HG03378 (cell line): ENCODE data around the gene DUOXA2.
"Not testable (repeated sequence)": the region's sequence is repeated elsewhere in the genome, so short reads cannot be mapped to it uniquely, and the experiment has no call there.

ENCODE experiments used
- ATAC-seq: cut with Tn5 transposase; IDR thresholded peaks from one replicate; pipeline ENCODE4 v1.9.1; 2021; ENCODE audit warnings: mild to moderate bottlenecking, moderate library complexity; ENCODE audit not compliant: unreplicated experiment

Gene DUOXA2

DNA sequence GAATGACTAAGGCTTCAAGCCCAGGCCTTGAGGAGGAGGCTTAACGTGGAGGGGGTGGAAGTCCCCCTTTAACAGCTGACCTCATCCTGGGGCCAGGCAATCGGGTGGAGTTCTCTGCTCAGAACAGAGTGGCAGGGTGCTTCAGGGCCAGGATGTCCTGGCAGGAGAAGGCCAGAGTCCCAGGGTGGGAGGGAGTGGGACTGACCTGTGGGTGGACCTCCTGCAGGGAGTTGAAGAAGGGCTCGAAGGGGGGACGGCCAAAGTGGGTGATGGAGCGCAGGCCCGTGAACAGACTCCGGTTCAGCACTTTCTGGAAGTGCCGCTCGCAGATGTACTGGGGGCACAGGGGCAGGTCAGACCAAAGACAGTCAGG is 19.8 kb upstream of the DUOXA2 start:
- ATAC-seq = no peak

DNA sequence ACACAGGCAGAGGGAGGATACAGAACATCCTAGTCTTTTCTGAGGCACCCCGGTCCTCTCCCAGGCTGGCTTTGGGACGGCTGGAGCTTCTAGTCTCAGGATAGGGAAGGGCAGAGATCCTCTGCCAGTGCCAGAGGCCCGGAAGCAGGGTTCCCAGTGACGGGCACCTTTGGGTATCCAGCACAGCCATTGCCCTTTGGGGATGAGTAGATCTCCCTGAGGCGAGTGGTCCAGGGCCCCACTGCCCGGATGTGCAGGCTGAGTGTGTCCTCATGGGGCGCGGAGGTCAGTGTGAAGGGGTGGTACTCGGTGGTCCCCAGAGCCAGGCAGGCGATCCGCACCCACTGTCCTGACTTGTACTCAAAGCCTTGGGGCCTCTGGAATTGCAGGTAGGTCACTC is 18.5 kb upstream of the DUOXA2 start:
- ATAC-seq = no peak

DNA sequence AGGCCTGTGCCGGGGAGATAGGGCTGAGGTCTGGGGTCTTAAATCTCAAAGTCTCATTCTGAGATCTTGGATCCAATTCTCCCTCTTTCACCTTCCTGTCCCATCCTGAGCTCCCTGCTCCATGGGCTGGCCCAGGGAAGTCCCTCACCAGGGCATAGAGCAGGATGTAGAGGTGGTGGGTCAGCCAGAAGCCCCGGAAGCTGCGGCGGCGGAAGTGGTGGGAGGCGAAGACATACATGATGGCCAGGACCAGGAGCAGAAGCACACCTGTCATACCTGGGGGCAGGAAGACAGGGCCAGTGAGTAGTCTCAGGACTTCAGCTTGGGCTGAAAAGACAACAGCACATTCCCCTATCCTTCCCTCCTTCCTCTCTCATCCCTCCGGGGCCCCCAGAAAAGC is 16.7 kb upstream of the DUOXA2 start:
- ATAC-seq = no peak

- no peak for ATAC-seq
Observed at GRCh38 chr15:45099549-45100165, 14.5 kb upstream of the DUOXA2 start.

GRCh38 chr15:45100884-45101625 is 13.1 kb upstream of the DUOXA2 start:
- no peak for ATAC-seq

- no peak for ATAC-seq
Observed at GRCh38 chr15:45101749-45102148, 12.4 kb upstream of the DUOXA2 start.

DNA sequence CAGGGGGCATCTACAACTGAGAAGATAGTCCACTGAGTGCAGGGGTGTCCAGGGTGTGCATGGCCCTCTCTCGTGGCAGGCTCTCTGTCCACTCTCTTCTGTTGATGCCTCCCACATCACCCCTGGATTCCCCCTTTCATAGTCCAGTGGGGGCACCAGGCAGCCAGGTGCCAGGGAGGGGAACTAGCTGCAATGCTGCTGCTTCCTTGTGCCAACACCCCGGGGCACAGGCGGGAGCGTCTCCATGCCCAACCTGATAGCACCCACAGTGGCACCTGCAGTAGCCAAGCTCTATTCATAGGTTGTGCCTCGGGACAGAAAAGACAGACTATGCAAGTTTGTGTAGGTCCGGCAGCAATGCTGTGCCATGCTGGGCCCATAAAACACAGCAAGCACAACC is 11.9 kb upstream of the DUOXA2 start:
- no peak for ATAC-seq

GRCh38 chr15:45104170-45104569 is 10.0 kb upstream of the DUOXA2 start:
- not testable (repeated sequence) for ATAC-seq

DNA sequence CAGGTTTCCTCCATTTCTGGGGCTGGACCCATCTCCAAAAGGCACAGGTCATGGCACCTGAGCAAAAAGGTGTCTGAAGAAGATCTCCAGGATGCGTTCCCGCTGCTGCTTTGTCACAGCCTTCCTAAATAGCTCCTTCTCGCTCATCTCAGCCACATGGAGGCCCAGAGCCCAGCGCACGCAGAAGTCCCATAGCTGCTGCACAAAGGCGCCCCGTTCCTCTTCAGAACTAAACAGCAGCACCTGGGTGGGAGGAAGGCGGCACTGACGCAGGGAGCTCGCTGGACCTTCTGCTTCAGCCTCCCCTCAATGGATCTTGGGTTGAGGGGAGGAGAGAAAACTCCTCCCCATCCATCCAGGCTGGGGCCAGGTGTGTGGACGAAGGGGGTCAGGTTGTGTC is 8.5 kb upstream of the DUOXA2 start:
- no peak for ATAC-seq

DNA sequence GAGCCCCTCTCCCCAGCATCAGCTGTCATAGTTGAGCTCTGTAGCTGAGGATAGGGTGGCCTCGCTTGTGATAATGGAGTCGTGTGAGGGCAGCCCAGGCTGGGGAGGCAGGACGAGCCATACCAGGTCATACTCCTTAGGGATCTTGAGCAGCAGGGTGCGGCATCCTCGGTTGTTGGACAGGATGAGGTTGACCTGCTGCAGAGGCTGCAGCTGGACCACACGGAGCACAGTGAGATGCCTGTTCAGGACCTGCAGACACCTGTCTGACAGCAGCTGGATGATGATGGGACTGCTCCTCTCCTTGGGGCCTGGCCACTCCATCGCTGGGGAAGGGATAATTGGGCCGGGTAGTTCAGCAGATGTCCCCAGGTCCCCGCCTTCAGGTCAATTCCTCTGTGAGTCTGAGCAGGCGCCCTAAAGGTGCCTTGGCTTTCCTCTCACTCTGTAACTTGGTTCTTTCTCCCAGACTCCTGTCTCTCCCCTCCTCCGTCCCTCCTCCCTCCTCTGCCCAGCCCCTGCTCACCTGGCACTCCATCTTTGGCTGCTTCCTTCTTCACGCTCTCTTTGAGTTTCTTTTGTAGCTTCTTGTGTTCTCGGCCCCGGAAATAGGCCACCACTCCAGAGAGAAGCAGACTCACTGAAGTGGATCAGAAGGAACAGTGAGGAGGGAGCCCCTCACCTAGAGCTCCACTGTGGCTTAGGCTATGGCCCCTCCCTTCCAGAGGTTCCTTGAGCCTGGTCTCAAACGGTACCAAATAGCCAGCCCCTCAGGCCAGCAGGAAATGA is 7.9 kb upstream of the DUOXA2 start:
- no peak for ATAC-seq

GRCh38 chr15:45107941-45108630 is 6.0 kb upstream of the DUOXA2 start:
- no peak for ATAC-seq

DNA sequence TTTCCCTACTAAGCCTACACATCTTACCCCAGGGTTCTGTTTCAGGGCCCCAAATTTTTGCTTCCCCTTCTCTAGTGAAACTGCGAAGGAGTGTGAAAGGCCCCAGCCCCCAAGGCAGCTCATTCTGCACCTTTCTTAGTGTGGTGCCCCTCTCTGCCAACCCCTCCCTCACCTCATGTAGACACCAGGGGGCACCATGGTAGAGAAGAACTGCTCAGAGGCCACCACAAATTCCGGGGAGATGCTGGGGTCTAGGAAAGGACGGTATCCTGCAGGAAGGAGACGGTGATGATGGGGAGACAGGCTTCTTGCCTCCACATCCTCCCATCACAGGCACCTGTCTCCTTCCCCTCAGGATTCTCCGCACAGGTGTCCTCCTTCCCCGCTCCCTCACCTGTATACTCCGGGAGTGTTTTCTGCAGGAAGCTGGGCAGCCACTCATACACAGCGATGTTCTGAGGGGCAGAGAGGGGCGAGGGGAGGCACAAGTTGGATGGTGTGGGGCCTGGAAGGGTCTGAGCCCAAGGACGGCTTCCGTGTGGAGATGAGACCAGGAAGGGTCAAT is 3.8 kb upstream of the DUOXA2 start:
- ATAC-seq = no peak

DNA sequence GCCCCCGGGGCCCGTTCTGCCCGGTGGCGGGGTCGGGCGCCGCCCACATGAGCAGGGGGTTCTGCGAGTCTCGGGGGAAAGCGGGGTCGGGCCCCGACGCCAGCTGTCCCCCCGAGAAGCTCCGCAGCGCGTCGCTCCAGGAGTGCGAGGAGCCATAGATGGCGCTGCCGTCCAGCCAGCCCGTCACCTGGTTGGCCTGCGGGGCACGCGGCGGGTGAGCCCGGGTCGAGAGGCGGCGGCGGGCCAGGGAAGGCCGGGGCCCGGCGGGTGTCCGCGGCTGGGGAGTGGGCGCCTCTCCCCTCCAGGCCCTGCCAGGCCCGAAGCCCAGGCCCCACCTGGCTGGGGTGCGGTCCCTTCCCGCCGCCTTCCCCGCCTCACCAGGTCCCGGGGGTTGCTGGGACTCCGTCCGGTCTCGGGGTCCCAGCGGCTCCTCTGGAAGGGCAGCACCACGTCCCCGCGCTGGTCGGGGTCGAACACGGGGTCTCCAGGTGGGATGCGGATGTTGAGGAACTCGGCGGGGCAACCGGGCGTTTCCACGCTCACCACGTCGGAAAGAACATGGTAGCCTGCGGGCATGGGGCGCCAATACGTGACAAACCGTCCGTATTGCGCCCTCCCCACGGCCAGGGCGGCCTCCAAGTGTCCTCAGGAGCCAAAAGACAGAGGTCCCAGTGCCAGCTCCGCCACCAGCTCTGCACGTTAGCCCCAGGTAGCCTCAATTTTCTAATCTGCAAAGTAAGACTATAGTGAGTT is 2.6 kb upstream of the DUOXA2 start:
- no peak for ATAC-seq

DNA sequence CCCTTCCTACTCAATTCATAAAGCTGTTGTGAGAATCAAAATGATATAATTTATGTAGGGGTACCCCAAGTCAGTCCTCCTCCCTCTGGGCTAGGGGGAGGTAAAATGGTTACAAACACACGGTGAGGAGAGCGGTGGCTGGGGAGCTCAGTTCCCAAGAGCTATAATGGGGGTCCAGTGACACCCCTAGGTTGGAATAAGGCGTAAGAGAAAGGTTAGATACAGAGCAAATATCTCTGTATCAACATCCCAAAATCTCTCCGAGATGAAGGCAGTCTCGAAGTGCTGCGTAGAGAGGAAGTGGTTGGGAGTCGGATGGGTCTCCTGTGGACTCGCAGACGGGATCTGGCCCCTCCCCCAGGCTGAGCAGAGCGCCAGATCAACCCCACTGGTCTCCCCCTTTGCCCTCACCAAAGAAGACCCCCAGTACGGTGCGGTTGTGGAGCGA is 2.0 kb upstream of the DUOXA2 start:
- no peak for ATAC-seq

- no peak for ATAC-seq
Observed at GRCh38 chr15:45112591-45113379, 1.3 kb upstream of the DUOXA2 start.

DNA sequence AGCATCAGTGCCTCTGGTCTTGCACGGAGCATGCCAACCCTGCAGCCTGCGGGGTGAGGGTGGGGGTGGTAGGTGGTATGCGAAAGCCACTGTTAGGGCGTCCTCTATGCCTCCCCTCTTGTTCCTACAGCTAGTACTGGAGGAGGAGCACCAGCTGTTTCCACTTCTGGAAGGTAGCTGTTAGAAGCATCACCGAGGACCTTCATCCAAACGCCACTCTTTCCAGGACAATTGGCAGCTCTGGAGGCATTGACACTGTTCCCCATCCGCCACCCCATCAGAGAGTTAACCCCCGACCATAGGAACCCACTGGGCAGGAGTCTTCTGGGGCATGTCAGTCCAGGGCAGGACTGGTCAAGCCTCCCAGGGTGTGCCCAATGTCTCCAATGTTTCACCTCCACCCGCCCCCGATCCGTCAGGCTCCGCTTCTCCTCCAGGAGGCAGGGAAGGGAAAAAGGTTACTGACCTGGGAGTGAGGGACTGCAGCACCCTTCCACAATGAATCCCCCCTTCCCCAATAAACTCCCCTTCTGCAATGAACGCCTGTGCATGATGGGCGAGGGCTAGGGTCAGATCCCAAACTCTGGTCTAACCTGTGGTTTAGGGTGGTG is 641 bp upstream of the DUOXA2 start:
- no peak for ATAC-seq

DNA sequence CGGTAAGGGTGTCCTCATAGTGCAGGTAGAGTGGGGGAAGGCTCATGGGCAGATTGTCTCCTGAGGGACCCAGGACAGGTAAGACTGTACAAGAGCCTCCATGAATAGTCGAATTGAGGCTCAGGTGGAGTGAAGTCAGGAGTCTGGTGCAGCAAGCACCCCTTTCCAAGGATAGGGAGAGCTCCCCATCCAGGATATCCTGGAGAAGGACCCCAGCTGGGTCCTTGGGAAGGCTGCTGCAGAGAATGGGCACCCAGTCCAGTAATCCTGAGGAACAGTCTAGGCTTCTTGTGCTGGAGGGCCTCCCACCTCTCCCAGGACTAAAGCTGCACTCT is 592 bp downstream of the DUOXA2 start:
- no peak for ATAC-seq

GRCh38 chr15:45115312-45115820 is 1.2 kb downstream of the DUOXA2 start:
- no peak for ATAC-seq

GRCh38 chr15:45116006-45116481 is 1.9 kb downstream of the DUOXA2 start:
- ATAC-seq = no peak
